Bone marrow (tissue), 2 donors: ENCODE measurements around the gene GALNT17.
"Not testable (repeated sequence)": the region's sequence is repeated elsewhere in the genome, so short reads cannot be mapped to it uniquely, and the experiment has no call there.

Experiments
- DNase-seq, 2 donors: peaks; one replicate each; lab custom pipeline; 2025; lab: John Stamatoyannopoulos, UW

GALNT17 gene

GRCh38 chr7:71560354-71560995, 428.5 kb downstream of the GALNT17 start:
- no peak for DNase-seq

GRCh38 chr7:71563276-71563675, 431.3 kb downstream of the GALNT17 start:
- DNase-seq, result no peak

GRCh38 chr7:71566376-71566775, 434.4 kb downstream of the GALNT17 start:
- no peak for DNase-seq

GRCh38 chr7:71566991-71567390, 435.0 kb downstream of the GALNT17 start:
- no peak for DNase-seq

GRCh38 chr7:71574153-71574860, 442.4 kb downstream of the GALNT17 start:
- DNase-seq, result no peak

GRCh38 chr7:71580027-71580426, 448.1 kb downstream of the GALNT17 start:
- DNase-seq, result no peak

- DNase-seq, result no peak
These were observed 452.3 kb downstream of the GALNT17 start for GRCh38 chr7:71584256-71584655.

GRCh38 chr7:71591876-71592275, 459.9 kb downstream of the GALNT17 start:
- no peak for DNase-seq

- DNase-seq, result not testable (repeated sequence)
These were observed 460.4 kb downstream of the GALNT17 start for GRCh38 chr7:71592388-71592787.

- DNase-seq, result no peak
These were observed 462.8 kb downstream of the GALNT17 start for GRCh38 chr7:71594736-71595135.

GRCh38 chr7:71595176-71595575, 463.2 kb downstream of the GALNT17 start:
- no peak for DNase-seq

GRCh38 chr7:71598553-71598952, 466.6 kb downstream of the GALNT17 start:
- DNase-seq, result no peak

GRCh38 chr7:71601851-71602250, 469.9 kb downstream of the GALNT17 start:
- DNase-seq, result no peak

GRCh38 chr7:71604818-71605414, 473.0 kb downstream of the GALNT17 start:
- no peak for DNase-seq

- no peak for DNase-seq
These were observed 480.0 kb downstream of the GALNT17 start for GRCh38 chr7:71611986-71612385.

GRCh38 chr7:71612911-71613310, 481.0 kb downstream of the GALNT17 start:
- no peak for DNase-seq

- DNase-seq, result no peak
These were observed 481.4 kb downstream of the GALNT17 start for GRCh38 chr7:71613313-71613712.

GRCh38 chr7:71615017-71615416, 483.1 kb downstream of the GALNT17 start:
- DNase-seq, result no peak

- DNase-seq, result no peak
These were observed 484.3 kb downstream of the GALNT17 start for GRCh38 chr7:71616217-71616616.

GRCh38 chr7:71618278-71618677, 486.3 kb downstream of the GALNT17 start:
- no peak for DNase-seq

- no peak for DNase-seq
These were observed 493.6 kb downstream of the GALNT17 start for GRCh38 chr7:71625545-71625944.

- no peak for DNase-seq
These were observed 494.3 kb downstream of the GALNT17 start for GRCh38 chr7:71626206-71626605.

- no peak for DNase-seq
These were observed 495.7 kb downstream of the GALNT17 start for GRCh38 chr7:71627651-71628050.
